Measurements from ENCODE around the gene LIMS2.
A peak's percentile ranks its signal among the peaks of the same experiment; 100 is the strongest.

The LIMS2 gene

DNA sequence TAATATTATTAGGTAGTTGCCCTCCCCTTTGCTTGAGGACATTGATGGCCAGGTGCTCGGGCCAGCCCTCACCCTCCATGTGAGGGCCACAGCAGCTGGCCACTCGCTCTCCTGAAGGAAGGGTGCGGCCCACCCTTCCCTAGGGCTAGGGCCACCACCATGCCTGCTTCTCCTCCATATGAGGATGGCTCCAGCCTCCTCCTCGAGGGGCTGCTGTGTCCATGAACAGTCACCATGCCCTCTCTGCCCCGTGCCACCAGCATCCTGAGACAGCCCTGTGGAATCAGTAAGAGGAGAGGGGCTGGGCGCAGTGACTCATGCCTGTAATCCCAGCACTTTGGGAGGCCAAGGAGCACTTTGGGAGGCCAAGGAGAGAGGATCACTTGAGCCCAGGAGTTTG, 27.0 kb downstream of the LIMS2 start:
- DNase-seq (ENCODE audit: low read depth, low spot score), result no peak
- no peak overlapping the region for H3K27ac ChIP-seq

DNA sequence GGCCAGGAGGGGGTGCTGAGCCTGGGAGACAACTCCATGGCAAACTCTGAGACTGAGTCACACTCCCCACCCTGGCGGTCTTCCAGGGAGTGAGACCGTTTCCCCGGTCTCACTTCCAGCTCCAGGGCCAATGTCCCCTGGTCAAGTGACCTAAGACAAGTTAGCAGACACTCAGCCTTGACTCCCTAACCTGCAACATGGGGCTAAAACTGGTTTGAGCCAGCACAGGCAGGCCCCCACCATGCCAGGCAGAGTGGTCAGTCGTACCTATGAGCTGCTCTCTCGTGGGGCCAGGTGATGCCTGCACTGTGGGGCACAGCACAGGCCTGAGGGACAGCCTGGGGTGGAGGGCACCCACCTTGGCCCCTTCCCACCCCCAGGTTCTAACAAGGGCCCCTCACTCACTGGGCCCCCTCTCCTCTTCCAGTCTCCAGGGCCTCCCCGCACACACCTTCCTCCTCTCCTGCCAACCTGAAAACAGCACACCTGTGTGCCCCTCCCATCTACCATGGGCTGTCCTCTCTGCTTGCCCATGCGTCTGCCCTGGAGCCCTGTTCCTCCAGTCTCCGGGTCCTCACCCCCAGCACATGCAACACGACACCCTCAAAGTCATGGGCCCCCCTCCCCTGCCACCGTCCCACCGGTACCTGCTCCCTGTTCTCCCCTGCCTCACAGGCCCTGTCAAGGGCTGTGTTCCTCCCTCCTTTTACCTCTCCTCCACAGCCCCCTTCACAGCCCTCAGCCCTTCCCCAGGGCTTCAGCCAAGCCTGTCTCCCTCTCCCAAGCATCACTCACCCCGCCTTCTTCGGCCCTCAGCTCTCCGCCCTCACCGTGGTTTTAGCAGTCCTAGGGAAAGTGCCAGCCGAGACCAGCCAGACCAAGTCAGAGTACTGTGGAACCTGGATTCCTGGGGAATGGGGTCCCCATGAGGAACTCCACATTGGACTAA, 27.8 kb downstream of the LIMS2 start:
- DNase-seq (ENCODE audit: low read depth, low spot score), result no peak
- no peak overlapping the region for H3K27ac ChIP-seq

DNA sequence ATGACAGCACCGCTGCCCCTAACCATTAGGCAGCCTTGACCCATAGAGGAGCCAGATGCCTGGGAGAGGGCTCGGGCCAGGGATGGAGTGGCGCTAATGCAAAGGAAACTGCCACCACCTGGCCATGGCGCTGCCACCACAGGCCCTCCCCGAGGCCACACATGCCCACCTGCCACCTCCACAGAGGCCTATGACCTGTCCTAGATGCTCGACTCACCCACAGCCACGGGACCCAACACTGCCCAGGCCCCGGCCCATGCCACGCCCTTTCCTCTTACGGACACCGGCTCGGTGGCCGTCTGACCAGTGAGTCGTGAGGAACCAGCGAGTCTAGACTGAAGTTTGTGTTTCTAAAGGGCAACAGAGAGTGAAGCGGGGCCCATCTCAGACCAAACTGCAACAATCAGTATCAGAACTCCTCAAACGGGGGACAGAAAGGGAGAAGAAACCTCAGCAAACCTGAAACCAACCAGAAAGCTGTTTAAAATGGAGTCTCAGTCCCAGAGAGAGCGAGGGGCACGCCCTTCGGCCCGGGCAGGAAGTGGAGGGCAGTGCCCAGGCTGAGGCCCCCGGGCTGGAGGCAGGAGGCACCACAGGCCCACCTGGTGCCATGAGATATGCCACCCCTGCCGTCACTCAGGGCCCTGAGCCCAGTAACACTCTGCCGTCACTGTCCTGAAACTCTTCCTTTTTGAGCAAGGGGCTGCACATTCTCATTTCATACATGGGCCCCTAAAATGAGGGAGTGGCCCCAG, 28.7 kb downstream of the LIMS2 start:
- no peak for DNase-seq (ENCODE audit: low read depth, low spot score)

DNA sequence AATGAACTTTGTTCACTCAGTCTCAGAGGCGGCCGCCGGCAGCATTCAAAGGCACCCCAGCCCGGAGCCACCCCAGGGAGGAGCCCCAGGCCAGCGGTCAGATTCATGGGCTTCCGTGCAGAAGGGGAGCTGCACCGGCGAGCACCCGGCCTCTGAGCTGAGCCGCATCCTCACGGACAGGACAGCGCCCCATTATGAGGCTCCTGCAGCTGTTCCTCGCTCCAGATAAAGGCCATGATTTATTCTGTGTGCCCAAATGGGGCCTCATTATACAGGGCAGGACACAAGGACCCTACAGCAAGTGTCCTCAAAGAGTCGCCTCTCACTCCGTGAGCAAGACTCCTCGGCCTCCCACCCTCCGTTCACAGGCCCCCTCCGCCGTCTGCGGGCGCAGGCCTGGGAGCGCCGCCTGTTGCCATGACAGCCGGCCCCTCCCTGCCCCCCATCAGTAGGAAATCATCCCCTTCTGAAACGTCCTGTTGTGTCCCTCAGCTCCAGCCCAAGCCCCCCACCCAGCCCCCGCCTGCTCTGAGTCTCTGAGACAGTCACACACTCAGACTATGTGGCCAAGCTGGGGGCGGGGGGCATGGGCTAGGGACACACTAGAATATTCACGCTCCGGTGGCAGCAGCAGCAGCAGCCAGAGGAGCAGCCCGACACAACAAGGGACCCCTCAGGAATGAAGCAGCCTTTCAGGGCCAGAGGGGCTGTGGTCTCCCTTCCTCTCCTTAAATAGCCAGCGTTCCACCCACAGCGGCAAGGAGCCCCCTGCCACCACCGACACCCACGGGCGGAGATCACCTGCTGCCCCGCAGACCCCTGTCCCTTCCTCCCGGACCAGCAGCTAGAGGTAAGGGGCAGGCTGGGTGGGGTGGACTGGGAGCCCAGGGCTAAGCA, 29.7 kb downstream of the LIMS2 start, which contains the start of gene GPR17:
Gene GPR17, plus strand, starts transcription at position 759 of the 897 bp plus-strand sequence. CDS start 4,583 bp downstream, outside the sequence.
- H3K27ac ChIP-seq, result no peak within 1 kb of the TSS
- no peak for DNase-seq (ENCODE audit: low read depth, low spot score)

More for the DNA sequence above, 28.7 kb downstream of the LIMS2 start:
- no peak overlapping the region for H3K27ac ChIP-seq

DNA sequence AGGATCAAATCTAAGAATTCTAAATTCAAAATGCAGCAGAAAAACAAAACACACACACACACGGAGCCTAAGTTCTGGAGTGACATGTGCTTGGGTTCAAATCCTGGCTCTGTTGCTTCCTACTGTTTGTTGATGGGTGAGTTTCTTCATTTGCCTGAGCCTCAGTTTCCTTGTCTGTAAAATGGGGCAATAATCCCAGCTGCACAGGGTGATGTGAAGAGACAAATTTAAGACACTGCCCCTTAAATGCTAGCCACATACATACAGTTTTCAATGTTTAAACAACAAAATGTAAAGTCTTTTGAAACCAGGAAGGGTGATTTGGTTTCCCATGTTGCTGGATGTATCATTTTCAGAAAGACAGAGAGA, 30.3 kb downstream of the LIMS2 start:
- DNase-seq (ENCODE audit: low read depth, low spot score), result no peak
- no peak overlapping the region for H3K27ac ChIP-seq

DNA sequence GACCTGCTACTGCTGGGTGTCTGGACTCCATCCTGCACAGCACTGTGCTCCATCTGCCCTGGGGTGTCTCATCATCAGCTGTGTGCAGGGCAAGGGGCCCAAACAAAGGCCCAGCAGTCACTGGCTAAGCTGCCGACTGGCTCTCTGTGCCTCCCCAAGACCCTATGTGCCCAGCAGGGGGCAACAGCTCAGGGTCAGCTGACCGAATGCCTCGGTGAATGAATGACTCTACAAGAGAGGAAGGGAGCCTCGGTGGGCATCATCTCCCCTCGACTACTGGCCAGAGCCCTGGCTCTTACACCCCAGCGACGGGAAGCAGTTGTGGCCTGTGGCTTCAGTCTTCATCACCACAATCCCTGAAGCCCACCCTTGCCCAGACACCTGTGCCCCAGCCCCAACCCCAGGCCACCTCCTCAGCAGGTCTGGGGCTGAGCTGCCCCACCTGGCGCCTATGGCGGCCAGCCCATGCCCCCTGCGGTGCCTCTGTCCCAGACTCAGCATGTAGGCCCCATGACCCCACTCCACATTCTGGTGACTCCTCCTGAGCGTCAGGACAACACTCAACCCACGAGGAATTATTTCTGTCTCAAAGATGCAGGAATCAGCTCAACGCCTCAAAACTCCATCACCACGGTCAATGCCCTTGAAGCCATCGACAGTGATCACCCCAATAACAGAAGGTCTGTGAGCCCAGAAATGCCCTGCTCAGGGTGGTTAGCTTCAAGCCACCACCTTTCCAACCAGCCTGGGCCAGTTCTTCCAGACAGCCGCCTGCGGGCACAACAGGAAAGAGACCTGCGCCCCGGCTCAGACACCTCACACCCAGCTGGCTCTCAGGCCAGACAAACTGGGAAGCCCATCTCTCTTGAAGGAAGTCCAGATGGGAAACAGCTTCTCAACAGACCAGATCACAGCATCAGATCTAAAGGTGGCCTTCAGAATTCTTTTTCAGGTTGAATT, 31.0 kb downstream of the LIMS2 start:
- DNase-seq (ENCODE audit: low read depth, low spot score), result no peak
- H3K27ac ChIP-seq, result no peak overlapping the region

DNA sequence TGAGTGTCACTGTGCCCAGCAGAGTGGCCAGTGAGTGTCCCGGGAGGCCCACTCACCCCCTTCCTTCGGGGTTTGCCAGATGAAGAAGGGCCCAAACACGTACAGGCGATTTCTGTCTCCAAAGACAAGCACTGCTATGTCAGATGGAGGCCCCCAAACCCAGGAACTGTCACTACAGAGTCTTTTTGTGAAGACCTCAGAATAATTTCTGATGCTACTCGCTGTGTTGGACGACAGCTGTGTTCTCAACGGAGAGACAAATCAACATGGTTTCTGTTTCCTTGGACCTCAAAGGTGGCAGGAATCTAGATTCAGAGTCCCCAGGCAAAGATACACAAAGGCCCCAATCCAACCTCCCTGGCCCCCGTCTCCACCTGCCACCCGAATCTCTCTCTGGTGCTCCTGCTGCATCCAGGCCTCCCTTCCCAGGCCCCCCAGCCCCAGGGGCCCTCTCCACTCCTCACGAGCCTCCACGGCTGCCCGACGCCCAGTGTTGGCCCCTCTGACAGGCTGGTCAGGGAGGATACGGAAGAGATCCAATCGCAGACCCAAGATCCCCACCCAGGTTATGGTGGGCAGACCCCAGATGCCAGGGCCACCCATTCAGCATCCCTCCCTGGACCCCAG, 31.8 kb downstream of the LIMS2 start:
- no peak overlapping the region for H3K27ac ChIP-seq
- no peak for DNase-seq (ENCODE audit: low read depth, low spot score)

DNA sequence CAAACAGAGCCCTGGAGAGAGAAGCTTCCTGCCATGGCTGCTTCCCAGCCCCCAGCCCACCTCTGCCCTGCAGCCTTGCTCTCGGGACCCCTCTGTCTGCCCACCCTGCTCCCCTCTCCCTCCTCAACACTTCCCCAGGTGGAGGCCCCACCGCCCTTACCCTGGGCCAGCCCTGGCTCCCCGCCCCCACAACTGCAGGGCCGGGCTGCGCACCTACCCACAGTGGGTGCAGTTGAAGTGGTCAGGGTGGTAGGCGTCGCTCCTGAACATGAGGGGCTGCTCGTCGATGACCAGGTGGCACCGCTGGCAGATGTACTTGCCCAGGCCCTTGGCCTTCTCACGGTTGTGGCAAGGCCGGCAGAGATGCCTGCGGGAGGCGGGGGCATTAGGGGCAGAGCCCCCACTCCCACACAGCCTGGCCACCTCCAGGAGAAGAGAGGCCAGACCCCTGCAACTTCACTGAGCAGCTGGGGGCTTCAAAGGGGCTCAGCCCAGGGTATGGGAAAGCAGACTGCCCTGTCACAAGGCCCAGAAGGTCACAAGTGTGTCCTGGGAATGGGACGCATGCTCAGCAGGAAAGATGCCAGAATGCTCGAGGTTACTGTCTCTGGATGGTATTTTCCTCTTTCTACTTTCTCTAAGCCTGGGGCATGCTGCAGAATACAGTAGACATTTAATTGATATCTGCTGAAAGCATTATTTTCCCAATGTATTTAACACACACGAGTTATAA, 32.5 kb downstream of the LIMS2 start:
- no peak for DNase-seq (ENCODE audit: low read depth, low spot score)
- no peak overlapping the region for H3K27ac ChIP-seq

DNA sequence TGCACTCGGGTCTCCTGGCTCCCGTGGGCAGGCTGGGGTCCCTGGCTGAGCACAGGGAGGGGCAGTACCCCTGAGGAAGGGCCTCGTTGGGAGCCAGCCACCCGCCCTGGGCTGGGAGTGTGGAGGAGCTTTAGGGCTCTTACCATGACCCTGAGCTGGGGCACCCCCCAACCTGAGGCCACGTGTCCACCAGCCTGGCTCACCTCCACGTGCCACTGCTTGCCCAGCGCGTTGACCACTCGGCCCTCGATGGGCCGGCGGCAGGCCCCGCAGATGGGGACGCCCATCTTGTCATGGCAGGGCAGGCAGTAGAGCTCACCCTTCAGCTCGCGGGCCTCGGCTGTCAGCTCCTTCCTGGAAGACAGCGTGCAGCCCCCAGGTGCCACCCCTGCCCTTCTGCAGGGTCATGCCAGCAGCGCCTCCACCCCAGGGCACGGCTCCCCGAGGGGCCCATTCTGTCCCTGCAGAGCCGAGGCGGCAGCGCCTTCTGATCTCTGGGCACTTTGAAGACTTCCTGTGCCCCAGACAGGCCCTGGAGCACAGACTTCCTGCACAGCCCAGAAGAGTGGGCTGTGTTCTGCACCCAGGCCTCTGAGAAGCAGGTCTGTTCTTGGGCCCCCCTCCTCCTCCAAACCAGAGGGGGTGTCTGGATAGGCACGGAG, 33.4 kb downstream of the LIMS2 start:
- no peak overlapping the region for H3K27ac ChIP-seq
- no peak for DNase-seq (ENCODE audit: low read depth, low spot score)

DNA sequence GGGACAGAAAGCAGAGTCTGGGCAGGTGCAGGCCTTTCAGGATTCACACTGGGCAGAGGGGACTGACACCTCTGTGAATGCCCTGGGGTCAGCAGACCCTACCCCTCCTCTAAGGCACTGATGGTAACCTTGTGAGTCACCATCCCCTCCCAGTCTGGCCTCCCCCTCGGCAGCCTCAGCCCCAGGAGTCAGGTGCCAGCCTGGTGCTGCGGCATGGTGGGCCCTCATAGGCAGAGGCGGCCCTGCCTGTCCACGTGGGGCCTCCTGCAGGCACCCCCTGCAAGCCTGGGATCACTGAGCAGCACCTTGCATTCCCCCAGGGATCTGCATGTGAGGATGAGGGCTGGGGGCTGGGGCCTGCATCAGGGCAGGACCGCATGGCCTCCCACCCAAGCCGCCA, 34.2 kb downstream of the LIMS2 start:
- no peak for DNase-seq (ENCODE audit: low read depth, low spot score)
- H3K27ac ChIP-seq, result no peak overlapping the region

DNA sequence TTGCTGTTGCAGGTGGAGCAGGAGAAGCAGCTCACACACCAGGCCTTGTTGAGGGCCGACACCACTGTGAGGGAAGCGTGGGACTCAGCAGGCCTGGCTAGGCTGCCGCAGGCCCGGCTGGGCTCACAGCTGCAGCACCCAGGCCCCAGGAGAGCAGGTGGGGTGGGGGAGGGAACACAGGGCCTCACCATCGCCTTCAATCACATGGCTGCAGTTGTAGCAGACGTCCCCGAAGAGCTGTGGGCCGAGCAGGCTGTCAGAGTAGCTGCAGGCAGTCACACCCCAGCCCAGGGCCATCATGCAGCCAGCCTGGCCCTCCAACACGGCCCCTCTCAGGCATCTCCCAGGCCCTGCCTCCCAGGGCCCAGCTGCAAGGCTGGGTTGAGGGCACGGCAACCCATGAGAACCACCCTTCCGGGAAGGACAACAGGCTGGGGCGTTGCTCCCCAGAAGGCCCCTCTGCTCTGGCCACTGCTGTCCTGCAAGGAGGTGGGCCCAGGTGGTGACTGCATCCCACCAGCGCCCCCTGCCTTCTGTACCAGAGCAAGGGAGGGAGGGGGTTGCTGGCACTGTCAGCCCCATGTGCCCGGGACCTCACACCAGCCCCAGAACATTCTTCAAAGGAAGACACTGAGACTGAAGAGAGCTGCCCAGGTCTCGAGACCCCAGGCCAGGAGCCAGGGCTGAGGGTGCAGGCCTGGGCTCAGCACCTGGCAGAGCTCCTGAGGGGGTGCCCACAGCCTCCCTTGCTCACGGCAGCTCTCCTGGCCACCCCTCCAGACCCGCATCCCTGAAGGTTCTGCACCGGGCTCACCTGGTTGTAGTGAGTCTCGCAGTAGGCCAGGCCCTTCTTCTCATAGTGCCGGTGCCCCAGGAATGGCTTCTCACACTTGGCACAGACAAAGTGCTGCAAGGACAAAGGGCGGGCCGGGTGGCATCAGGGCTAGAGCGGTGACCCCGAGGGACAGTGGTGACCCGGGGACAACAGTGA, 35.0 kb downstream of the LIMS2 start:
- no peak overlapping the region for H3K27ac ChIP-seq
- DNase-seq (ENCODE audit: low read depth, low spot score), result no peak

DNA sequence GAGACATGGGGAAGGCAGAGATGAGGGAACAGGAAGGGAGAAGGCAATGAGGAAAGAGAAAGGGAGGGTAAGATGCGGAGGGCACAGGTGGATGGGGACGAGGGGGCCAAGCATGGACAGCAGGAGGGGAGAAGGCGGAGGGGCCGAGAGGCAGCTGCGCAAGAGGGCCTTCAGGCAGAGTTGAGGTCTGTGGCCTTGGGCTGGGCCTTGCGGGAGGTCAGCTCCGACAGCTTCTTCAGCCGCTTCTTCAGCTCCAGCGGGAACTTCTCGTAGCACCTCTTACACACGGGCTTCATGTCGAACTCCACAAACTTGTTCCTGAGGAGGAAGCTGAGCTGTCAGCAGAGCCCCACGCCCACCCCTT, 36.2 kb downstream of the LIMS2 start:
- H3K27ac ChIP-seq, result no peak overlapping the region
- no peak for DNase-seq (ENCODE audit: low read depth, low spot score)

DNA sequence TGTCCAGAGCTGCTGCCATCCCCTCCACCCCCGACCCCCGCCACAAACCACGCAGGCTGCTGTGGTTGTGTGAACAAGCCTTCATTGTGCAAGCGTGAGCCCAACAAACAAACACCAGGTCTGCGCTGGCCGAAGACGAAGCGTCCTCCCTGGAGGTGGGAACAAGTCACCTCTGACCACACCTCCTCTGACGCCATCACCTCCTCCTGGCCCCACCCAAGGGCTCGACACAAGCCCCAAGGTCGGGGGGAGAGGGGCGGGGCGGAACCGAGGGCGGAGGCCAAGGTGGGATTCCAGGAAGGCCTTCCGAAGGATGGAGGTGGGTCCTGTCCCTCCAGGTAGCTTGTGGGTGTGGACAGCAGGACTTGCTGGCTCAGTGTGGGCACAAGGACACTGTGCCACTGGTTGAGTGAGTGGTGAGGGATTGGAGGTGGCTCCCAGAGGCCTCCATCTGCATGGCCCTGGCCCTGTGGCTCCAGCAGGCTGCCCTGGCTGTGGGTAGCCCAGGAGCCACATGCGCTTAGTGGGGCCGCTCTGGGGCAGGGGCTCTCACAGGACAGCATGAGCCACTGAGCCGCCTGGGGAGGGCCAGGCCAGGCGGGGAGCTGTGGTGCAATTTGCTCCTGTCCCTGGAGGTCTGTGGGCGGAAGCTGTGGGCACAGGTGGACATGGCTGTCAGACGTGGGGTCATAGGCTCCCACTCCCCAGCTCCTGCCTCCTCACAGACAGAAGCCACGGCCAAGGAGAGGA, 36.8 kb downstream of the LIMS2 start:
- DNase-seq (ENCODE audit: low read depth, low spot score), result no peak
- H3K27ac ChIP-seq, result peak overlapping the region; percentile 49

DNA sequence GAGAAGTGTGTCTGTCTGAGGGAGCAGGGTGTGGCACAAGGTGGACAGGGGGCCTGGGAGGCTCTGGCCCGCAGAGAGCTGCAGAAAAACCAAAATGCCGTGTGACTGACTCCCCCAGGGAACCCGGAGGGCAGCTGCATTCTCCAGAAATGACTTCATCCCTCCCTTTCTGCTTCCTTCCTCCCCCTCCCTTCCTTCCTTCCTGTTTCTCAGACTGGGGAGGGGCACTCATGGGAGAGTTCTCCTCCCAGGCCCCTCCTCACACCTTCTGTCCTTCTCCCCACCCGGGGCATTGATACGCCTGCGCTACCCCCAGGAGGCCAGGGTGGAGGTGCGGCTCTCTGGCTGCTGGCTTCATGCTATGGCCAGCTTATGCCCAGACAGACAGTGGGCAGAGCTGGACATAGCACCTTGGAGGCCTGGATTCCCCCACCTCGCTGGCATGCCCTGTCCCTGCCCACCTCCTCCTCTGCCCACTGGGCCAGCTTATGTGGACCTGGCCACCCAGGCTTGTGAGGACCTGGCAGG, 37.5 kb downstream of the LIMS2 start:
- peak; percentile 37 for DNase-seq (ENCODE audit: low read depth, low spot score)
- H3K27ac ChIP-seq, result peak overlapping the region; percentile 49

DNA sequence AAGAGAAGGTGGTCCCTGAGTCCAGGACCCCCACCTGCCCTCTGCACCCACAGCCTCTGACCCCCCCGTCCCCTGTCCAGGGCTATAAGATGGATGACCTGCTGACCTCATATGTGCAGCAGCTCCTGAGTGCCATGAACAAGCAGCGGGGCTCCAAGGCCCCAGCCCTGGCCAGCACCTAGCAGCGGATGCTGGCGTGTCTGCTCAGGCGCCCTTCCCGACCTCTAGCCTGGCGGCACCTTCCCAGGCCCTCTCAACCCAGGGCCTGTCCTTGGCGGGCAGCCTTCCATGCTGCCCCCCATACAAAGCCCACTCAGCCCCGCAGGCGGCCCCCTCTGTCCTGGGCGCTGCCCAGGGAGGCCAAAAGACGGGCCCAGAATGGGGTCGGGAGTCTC, 38.1 kb downstream of the LIMS2 start:
- peak overlapping the region; percentile 49 for H3K27ac ChIP-seq
- DNase-seq (ENCODE audit: low read depth, low spot score), result no peak
